Aorta (tissue), 5 donors: Measurements from ENCODE around the gene CD1B. TPM values are rescaled to one million over a fixed set of nuclear protein-coding genes. Genes with fewer than 3 reads are reported as not detected.
A peak's percentile ranks its signal among the peaks of the same experiment; 100 is the strongest.
"Not testable (repeated sequence)": the region's sequence is repeated elsewhere in the genome, so short reads cannot be mapped to it uniquely, and the experiment has no call there.

Experiments used
- ATAC-seq: fragments of 200-7000 bp; cut with Tn5 transposase; one replicate; pipeline ENCODE4 v1.9.1; 2022; ENCODE audit warnings: moderate library complexity; ENCODE audit not compliant: low FRiP score
- DNase-seq, 2 donors: peaks; one replicate each; pipeline ENCODE4 v3.0.0-alpha.2; 2020
- H3K27ac ChIP-seq, 2 donors: one replicate each; pipeline ENCODE4 v1.5.1; 2013; ENCODE audit warnings: low read length in 2 of 2, mild to moderate bottlenecking in 2 of 2, moderate library complexity in 2 of 2, control low read depth in 1 of 2, inconsistent platforms in 1 of 2, low read depth in 1 of 2
- H3K27me3 ChIP-seq, 2 donors: one replicate each; pipeline ENCODE4 v1.6.1; 2013; ENCODE audit warnings: control low read depth in 1 of 2, low read length in 1 of 2, mild to moderate bottlenecking in 1 of 2, moderate library complexity in 1 of 2; ENCODE audit not compliant: insufficient read depth in 2 of 2, control insufficient read depth in 1 of 2
- H3K36me3 ChIP-seq, 2 donors: one replicate each; pipeline ENCODE4 v1.6.1; 2013; ENCODE audit warnings: control low read depth in 1 of 2, low read length in 1 of 2, mild to moderate bottlenecking in 1 of 2; ENCODE audit not compliant: insufficient read depth in 2 of 2, control insufficient read depth in 1 of 2
- H3K4me1 ChIP-seq, 2 donors: one replicate each; pipeline ENCODE4 v1.6.1; 2013; ENCODE audit warnings: low read length in 2 of 2, control low read depth in 1 of 2, mild to moderate bottlenecking in 1 of 2, moderate library complexity in 1 of 2; ENCODE audit not compliant: insufficient read depth in 2 of 2, control insufficient read depth in 1 of 2
- H3K4me3 ChIP-seq, 2 donors: one replicate each; pipeline ENCODE4 v1.5.1; 2013; ENCODE audit warnings: low read length in 2 of 2, control low read depth in 1 of 2, mild to moderate bottlenecking in 1 of 2
- H3K9me3 ChIP-seq: one replicate; pipeline ENCODE4 v1.6.1; 2013; ENCODE audit warnings: mild to moderate bottlenecking, low read length; ENCODE audit not compliant: control insufficient read depth
- WGBS, 2 donors: extraction: QIAGEN DNeasy Blood & Tissue Kit; methylation state at CpG; one replicate each; pipeline ENCODE4 v1.1.7; 2013; 5-methylcytosine and 5-hydroxymethylcytosine counted together
- intact Hi-C, 2 donors: fragments of 100-400 bp; cut with DNase I; formaldehyde crosslinking; loops; one replicate each; pipeline versions ENCODE4 v1.14.2 to v1.15.0; 2022
- polyA plus RNA-seq, 2 donors: library from polyadenylated mRNA; stranded (reverse); fragments of 200-250 nt; gene quantifications; one replicate each; pipeline ENCODE4 v1.2.3, GENCODE V29; 2013
- total RNA-seq, 2 donors: library from RNA; stranded (reverse); fragmentation: NEBNext Ultra II Directional; extraction: Animal tissue kit (Norgen Biotek cat#: 25700); gene quantifications; one replicate each; pipeline ENCODE4 v1.2.1, GENCODE V29; 2021
- donor health status: healthy with polysubstance abuse.
- donor health status: Bipolar disorder and iron deficiency.
- donor health status: DM: no; HTN: no; CAD: no.
- donor health status: DM: no; HTN: no; CAD: no.
- donor health status: DM: yes; HTN: yes; CAD: no.

Gene CD1B
- total and polyA plus RNA-seq, 4 donors: not detected

DNA sequence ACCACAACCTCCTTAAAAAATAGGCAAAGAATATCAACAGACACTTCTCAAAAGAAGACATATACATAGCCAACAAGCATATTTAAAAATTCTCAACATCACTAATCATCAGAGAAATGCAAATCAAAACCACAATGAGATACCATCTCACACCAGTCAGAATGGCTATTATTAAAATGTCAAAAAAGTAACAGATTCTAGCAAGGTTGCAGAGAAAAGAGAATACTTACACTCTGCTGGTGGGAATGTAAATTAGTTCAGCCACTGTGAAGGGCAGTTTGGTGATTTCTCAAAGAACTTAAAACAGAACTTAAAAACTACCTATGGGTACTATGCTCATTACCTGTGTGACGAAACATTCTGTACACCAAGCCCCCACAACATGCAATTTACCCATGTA is 20.7 kb downstream of the CD1B start:
- Histone ChIP-seq H3K4me3 (no peak overlapping the region), H3K27ac (no peak overlapping the region), H3K36me3 (no peaks in the 10 kb centered on the region), H3K27me3 (no peaks in the 10 kb centered on the region), H3K9me3 (no peaks in the 10 kb centered on the region), H3K4me1 (no peaks in the 10 kb centered on the region)
- 78 to 80% methylated on average over 1 of the region's 1 CpG for WGBS, 2 donors
- DNase-seq (no peak), ATAC-seq (no peak)
- intact Hi-C loops: no loop called here

DNA sequence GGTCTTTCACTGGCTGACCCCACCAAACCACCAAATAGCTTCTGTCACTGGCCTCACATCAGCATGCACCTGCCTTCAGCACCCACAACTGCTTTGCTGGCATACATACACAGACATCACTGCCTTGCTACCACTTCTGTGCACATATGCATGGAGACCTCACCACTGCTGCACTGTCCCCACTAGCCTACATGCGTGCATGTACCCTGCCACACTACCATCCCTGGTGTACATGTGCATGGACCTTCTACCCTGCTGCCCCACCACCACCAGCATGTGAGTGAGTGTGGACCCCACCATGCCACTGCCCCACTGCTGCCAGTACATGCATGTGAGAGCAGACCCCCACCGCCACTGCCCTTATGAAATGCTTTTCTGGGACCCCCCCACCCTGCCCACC is 35.5 kb downstream of the CD1B start:
- no peaks in the 10 kb centered on the region for H3K4me1 ChIP-seq
- intact Hi-C loops: no loop called here
- ATAC-seq (no peak), DNase-seq (no peak)
- 92 to 100% methylated on average over 2 of the region's 2 CpGs for WGBS, 2 donors
- no peaks in the 10 kb centered on the region for H3K27me3 ChIP-seq
- H3K36me3 ChIP-seq: no peaks in the 10 kb centered on the region
- no peak overlapping the region for H3K27ac ChIP-seq
- peaks cover 7% of the 10 kb centered on the region for H3K9me3 ChIP-seq
- no peak overlapping the region for H3K4me3 ChIP-seq

DNA sequence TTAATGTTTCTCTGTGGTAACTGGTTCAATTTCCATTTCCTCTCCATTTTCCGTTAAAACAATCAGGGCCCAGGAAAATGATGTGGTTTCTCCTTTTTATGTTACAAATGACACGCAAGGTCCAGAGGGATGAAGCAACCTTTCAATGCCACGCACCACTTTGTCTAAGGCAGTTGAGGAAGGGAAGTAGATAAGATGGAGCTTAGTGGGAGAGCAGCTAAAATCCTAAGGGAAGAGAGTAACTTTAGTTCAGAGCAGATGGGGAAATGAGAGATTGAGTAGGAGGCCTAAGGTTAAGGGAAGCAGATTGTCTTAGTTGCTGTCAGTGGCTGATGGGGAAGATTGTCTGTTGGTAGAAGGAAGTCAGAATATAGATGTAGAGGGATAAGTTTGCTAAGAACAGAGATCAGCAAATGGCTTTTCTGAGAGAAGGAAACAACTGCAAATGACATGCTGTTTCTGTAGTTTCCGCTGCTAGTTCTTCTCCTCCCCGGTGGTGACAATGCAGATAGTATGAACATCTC is 40.9 kb downstream of the CD1B start:
- 88 to 92% methylated on average over 5 of the region's 5 CpGs for WGBS, 2 donors

DNA sequence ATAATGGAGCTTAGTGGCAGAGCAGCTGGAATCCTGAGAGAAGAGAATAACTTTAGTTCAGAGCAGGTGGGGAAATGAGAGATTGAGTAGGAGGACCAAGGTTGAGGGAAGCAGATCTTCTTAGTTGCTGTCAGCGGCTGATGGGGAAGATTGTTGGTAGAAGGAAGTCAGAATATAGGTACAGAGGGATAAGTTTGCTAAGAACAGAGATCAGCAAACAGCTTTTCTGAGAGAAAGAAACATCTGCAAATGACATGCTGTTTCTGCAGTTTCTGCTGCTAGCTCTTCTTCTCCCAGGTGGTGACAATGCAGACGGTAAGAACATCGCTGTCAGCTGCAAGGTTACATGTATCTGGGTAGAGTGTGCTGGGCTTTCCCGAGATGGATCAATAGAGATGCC is 41.5 kb downstream of the CD1B start, which contains the start of gene CD1C:
Gene CD1C (plus strand): TSS at position 113 of the 400 bp plus-strand sequence. CDS start 142 bp downstream, at position 255.
- ATAC-seq (no peak), DNase-seq (no peak)
- Histone ChIP-seq H3K36me3 (no peaks in the 10 kb centered on the region), H3K27ac (no peak within 1 kb of the TSS), H3K9me3 (peaks cover 2% of the 10 kb centered on the region), H3K4me3 (no peak within 1 kb of the TSS), H3K4me1 (no peaks in the 10 kb centered on the region), H3K27me3 (no peaks in the 10 kb centered on the region)
- intact Hi-C loops: no loop called here
- WGBS, 2 donors: 86 to 90% methylated on average over 4 of the region's 4 CpGs

More for the DNA sequence above, 40.9 kb downstream of the CD1B start:
- intact Hi-C loops: no loop called here
- ATAC-seq: no peak
- H3K27me3 ChIP-seq: no peaks in the 10 kb centered on the region
- no peak overlapping the region for H3K27ac ChIP-seq
- H3K36me3 ChIP-seq: no peaks in the 10 kb centered on the region
- H3K4me1 ChIP-seq: no peaks in the 10 kb centered on the region
- DNase-seq: no peak
- no peak overlapping the region for H3K4me3 ChIP-seq
- H3K9me3 ChIP-seq: peaks cover 2% of the 10 kb centered on the region

DNA sequence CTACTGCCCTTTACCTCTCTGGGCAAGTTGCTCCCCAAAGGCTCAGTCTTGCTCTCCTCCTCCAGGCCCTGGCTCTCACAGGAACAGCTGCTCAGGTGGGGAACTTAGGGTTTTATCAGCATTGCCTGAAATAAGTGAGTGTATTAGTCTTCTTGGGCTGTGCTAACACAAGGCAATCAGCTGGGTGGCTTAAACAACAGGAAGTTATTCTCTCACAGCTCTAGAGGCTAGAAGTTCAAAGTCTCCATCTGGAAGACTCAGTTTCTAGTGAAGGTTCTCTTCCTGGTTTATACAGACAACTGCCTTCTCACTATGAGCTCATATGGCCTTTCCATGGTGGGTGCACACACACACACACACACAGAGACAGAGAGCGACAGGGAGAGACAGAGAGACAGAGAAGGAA is 44.4 kb downstream of the CD1B start:
- WGBS, 2 donors: 86 to 95% methylated on average over 1 of the region's 1 CpG
- ATAC-seq: no peak

DNA sequence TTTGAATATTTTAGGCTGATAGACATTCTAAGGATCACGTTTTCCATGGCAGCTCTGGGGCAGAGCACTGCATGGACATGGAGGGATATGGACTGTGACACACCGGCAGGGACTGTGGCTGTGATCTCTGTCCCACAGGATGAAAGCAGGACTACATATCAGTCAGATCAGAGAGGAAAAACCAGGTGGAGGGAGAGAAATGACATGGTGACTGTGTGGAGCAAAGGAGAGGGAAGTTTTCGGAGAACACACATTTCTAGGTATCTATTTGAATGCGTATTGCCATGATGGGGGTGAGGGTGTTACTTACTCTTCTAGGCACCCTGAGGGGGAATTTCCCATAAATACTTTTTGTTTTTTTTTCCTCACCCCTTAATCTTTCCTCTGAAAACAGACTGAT is 44.8 kb downstream of the CD1B start:
- Histone ChIP-seq H3K4me1 (no peaks in the 10 kb centered on the region), H3K36me3 (no peaks in the 10 kb centered on the region), H3K9me3 (no peaks in the 10 kb centered on the region), H3K27ac (no peak overlapping the region), H3K27me3 (no peaks in the 10 kb centered on the region), H3K4me3 (no peak overlapping the region)
- DNase-seq: no peak
- ATAC-seq: no peak
- intact Hi-C loops: no loop called here
- 84 to 87% methylated on average over 4 of the region's 4 CpGs for WGBS, 2 donors

More for the DNA sequence above, 44.4 kb downstream of the CD1B start:
- Histone ChIP-seq H3K9me3 (no peaks in the 10 kb centered on the region), H3K4me1 (no peaks in the 10 kb centered on the region), H3K4me3 (no peak overlapping the region), H3K27ac (no peak overlapping the region), H3K36me3 (no peaks in the 10 kb centered on the region), H3K27me3 (no peaks in the 10 kb centered on the region)
- intact Hi-C loops: no loop called here
- DNase-seq: no peak

DNA sequence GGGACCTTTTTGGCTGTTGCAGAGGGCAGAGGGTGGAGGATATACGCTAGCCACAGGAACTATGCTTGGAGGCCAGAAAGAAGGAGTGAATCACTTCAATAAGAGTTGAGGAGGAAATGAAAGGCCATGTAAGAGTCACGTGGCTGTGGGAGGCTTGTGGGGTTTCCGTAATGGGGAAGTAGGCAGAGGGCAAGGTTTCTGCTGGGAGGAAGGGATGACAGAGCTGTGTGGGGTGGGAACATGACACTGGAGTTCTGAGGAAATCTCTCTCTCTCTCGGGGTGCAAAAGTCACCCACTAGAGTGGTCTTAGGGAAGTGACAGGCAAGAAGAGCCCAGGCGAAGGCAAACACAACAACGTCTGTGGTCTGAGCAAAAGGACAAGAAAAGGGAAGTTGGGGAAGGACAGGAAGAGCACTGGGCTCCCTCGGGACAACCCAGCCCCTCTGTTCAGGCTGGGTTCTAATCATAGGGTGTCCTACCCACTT is 45.5 kb downstream of the CD1B start:
- 60 to 62% methylated on average over 7 of the region's 7 CpGs for WGBS, 2 donors
- Histone ChIP-seq H3K9me3 (no peaks in the 10 kb centered on the region), H3K27ac (no peak overlapping the region), H3K27me3 (no peaks in the 10 kb centered on the region), H3K4me1 (no peaks in the 10 kb centered on the region), H3K4me3 (no peak overlapping the region), H3K36me3 (no peaks in the 10 kb centered on the region)
- ATAC-seq: peak; percentile 33
- peak in 1 of 2 donors; percentile 84 for DNase-seq
- intact Hi-C loops: no loop called here

DNA sequence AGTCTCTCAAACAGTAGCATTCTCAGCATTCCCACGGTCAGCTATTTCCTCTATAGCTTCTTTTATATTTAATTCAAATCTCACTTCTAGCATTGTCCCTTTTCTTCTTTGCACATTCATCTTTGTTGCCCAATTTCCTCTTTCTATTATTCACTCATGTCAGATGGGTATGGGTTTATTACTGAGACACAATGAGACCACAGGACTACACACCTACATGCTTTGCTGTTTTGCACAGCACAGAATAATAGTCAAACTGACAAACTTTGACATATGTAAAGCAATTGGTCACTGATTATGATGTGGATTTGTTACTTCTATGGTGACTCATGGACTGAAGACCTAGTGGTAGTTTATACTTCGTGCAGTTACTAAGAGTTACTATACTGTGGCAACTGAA is 47.4 kb downstream of the CD1B start:
- Histone ChIP-seq H3K4me1 (no peaks in the 10 kb centered on the region), H3K9me3 (peaks cover 6% of the 10 kb centered on the region), H3K27ac (no peak overlapping the region), H3K27me3 (no peaks in the 10 kb centered on the region), H3K36me3 (no peaks in the 10 kb centered on the region), H3K4me3 (no peak overlapping the region)
- intact Hi-C loops: no loop called here
- DNase-seq (no peak), ATAC-seq (no peak)
- 50 to 63% methylated on average over 2 of the region's 2 CpGs for WGBS, 2 donors

DNA sequence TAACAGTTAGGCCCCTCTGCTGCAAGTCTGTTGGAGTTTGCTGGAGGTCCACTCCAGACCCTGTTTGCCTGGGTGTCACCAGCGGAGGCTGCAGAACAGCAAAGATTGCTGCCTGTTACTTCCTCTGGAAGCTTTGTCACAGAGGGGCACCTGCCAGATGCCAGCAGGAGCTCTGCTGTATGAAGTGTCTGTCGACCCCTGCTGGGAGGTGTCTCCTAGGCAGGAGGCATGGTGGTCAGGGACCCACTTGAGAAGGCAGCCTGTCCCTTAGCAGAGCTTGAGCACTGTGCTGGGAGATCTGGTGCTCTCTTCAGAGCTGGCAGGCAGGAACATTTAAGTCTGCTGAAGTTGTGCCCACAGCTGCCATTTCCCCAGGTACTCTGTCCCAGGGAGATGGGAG is 48.9 kb downstream of the CD1B start:
- H3K27me3 ChIP-seq, DNase-seq, H3K4me1 ChIP-seq, H3K27ac ChIP-seq, H3K9me3 ChIP-seq, H3K36me3 ChIP-seq, ATAC-seq, H3K4me3 ChIP-seq, intact Hi-C loops: not testable (repeated sequence)
- WGBS, 2 donors: 78 to 82% methylated on average over 2 of the region's 2 CpGs
